Neural cell (in vitro differentiated cells): ENCODE data around the gene ESYT2.

ENCODE experiments used
- CTCF ChIP-seq: fragments of 450-650 bp; IDR thresholded peaks from 2 replicates; pipeline ENCODE4 v1.5.1; 2014; ENCODE audit warnings: antibody characterized with exemption, mild to moderate bottlenecking, moderate library complexity; ENCODE audit not compliant: poor library complexity, severe bottlenecking
- EP300 ChIP-seq: fragments of 450-650 bp; conservative IDR thresholded peaks from 2 replicates; pipeline ENCODE4 v1.6.1; 2014; ENCODE audit warnings: antibody characterized with exemption, mild to moderate bottlenecking, moderate library complexity; ENCODE audit not compliant: poor library complexity, severe bottlenecking
- EZH2 ChIP-seq: fragments of 200-600, 300-800 bp; shearing (Covaris generic), sonication (generic); IDR thresholded peaks from 2 replicates; pipeline ENCODE4 v1.6.1; 2014; ENCODE audit warnings: antibody characterized with exemption, low read length, borderline replicate concordance, mild to moderate bottlenecking; ENCODE audit not compliant: insufficient read depth, poor library complexity, severe bottlenecking
- POLR2AphosphoS5 ChIP-seq: IDR thresholded peaks from 2 replicates; pipeline ENCODE4 v1.6.1; 2012
- RAD21 ChIP-seq: fragments of 450-650 bp; conservative IDR thresholded peaks from 2 replicates; pipeline ENCODE4 v1.6.1; 2014; ENCODE audit warnings: antibody characterized with exemption, mild to moderate bottlenecking, moderate library complexity
- SMC3 ChIP-seq: fragments of 450-650 bp; conservative IDR thresholded peaks from 2 replicates; pipeline ENCODE4 v1.6.1; 2014; ENCODE audit warnings: antibody characterized with exemption, mild to moderate bottlenecking, moderate library complexity; ENCODE audit not compliant: poor library complexity
- TF ChIP-seq, protein P1 (sequence below): IDR thresholded peaks from 2 replicates; pipeline ENCODE4 v1.6.1; 2012; ENCODE audit warnings: borderline replicate concordance

GRCh38 chr7:158791107-158791506 is 38.2 kb downstream of the ESYT2 start:
- TF ChIP-seq CTCF (no peak), POLR2AphosphoS5 (no peak), EZH2 (no peak), SMC3 (no peak), EP300 (no peak), RAD21 (no peak)
- TF ChIP-seq, protein P1, sequence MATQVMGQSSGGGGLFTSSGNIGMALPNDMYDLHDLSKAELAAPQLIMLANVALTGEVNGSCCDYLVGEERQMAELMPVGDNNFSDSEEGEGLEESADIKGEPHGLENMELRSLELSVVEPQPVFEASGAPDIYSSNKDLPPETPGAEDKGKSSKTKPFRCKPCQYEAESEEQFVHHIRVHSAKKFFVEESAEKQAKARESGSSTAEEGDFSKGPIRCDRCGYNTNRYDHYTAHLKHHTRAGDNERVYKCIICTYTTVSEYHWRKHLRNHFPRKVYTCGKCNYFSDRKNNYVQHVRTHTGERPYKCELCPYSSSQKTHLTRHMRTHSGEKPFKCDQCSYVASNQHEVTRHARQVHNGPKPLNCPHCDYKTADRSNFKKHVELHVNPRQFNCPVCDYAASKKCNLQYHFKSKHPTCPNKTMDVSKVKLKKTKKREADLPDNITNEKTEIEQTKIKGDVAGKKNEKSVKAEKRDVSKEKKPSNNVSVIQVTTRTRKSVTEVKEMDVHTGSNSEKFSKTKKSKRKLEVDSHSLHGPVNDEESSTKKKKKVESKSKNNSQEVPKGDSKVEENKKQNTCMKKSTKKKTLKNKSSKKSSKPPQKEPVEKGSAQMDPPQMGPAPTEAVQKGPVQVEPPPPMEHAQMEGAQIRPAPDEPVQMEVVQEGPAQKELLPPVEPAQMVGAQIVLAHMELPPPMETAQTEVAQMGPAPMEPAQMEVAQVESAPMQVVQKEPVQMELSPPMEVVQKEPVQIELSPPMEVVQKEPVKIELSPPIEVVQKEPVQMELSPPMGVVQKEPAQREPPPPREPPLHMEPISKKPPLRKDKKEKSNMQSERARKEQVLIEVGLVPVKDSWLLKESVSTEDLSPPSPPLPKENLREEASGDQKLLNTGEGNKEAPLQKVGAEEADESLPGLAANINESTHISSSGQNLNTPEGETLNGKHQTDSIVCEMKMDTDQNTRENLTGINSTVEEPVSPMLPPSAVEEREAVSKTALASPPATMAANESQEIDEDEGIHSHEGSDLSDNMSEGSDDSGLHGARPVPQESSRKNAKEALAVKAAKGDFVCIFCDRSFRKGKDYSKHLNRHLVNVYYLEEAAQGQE, result no peak
